OCI-LY7 (cell line): ENCODE measurements around the gene NPAS2. TPM values are rescaled to one million over a fixed set of nuclear protein-coding genes. Genes with fewer than 3 reads are reported as not detected.

Experiments
- BruUV-seq: library from RNA; stranded (reverse); fragments of 400-500 nt; replicated peaks from 2 replicates; lab custom pipeline; 2021; lab: Mats Ljungman, UMichigan
- CTCF ChIA-PET: fragments of 300-600 bp; sonication (Branson Sonifier 250); formaldehyde crosslinking; loops from one replicate; lab custom pipeline; 2022; ENCODE audit warnings: antibody characterized with exemption; ENCODE audit not compliant: unreplicated experiment; lab: Charles Lee
- POLR2A ChIA-PET: fragments of 300-600 bp; sonication (Branson Sonifier 250); formaldehyde crosslinking; loops from one replicate; lab custom pipeline; 2022; ENCODE audit warnings: antibody characterized with exemption; lab: Charles Lee
- DNase-seq: peaks from one replicate; pipeline ENCODE4 v3.0.0-alpha.2; 2015; ENCODE audit warnings: low spot score
- H2AFZ ChIP-seq: fragments of 200-600 bp; sonication (generic), shearing (Covaris generic); 2 replicates; pipeline ENCODE4 v1.6.1; 2014; ENCODE audit warnings: mild to moderate bottlenecking, antibody characterized with exemption, low read length, moderate library complexity
- H3K27ac ChIP-seq: fragments of 200-600 bp; sonication (generic); 2 replicates; pipeline ENCODE4 v1.5.1; 2014; ENCODE audit warnings: mixed run types, low read depth, mild to moderate bottlenecking, moderate library complexity, low read length, inconsistent platforms; ENCODE audit not compliant: poor library complexity, severe bottlenecking
- H3K36me3 ChIP-seq: fragments of 200-600 bp; sonication (generic); 2 replicates; pipeline ENCODE4 v1.6.1; 2014; ENCODE audit warnings: mild to moderate bottlenecking, antibody characterized with exemption, low read length, moderate library complexity, mixed read lengths; ENCODE audit not compliant: insufficient read depth
- H3K4me1 ChIP-seq: fragments of 200-600 bp; sonication (generic); 2 replicates; pipeline ENCODE4 v1.5.1; 2014; ENCODE audit warnings: mild to moderate bottlenecking, low read length; ENCODE audit not compliant: insufficient read depth, poor library complexity, severe bottlenecking
- H3K4me2 ChIP-seq: fragments of 200-600 bp; sonication (generic); 2 replicates; pipeline ENCODE4 v1.6.1; 2014; ENCODE audit warnings: mild to moderate bottlenecking, low read length
- H3K4me3 ChIP-seq: fragments of 200-600 bp; sonication (generic); 2 replicates; pipeline ENCODE4 v1.5.1; 2014; ENCODE audit warnings: mild to moderate bottlenecking, low read depth, low read length; ENCODE audit not compliant: poor library complexity, severe bottlenecking
- H3K79me2 ChIP-seq: fragments of 200-600 bp; sonication (generic); 2 replicates; pipeline ENCODE4 v1.6.1; 2016; ENCODE audit warnings: low read depth, mild to moderate bottlenecking, low read length, moderate library complexity, mixed read lengths; ENCODE audit not compliant: insufficient read depth
- H3K9me2 ChIP-seq: fragments of 200-600 bp; sonication (generic); 2 replicates; pipeline ENCODE4 v1.6.1; 2016; ENCODE audit warnings: mild to moderate bottlenecking, low read length, mixed read lengths; ENCODE audit not compliant: insufficient read depth
- H3K9me3 ChIP-seq: fragments of 200-600 bp; sonication (generic); 2 replicates; pipeline ENCODE4 v1.6.1; 2014; ENCODE audit warnings: mild to moderate bottlenecking, mixed run types, low read length, mixed read lengths
- H4K20me1 ChIP-seq: fragments of 200-600 bp; sonication (generic); 2 replicates; pipeline ENCODE4 v1.6.1; 2014; ENCODE audit warnings: mild to moderate bottlenecking, antibody characterized with exemption, low read length, moderate library complexity, mixed read lengths; ENCODE audit not compliant: insufficient read depth
- EZH2phosphoT487 ChIP-seq: fragments of 200-600 bp; sonication (generic); IDR thresholded peaks from 2 replicates; pipeline ENCODE4 v1.6.1; 2018; ENCODE audit warnings: low read depth, borderline replicate concordance, mild to moderate bottlenecking, mixed run types, antibody characterized with exemption, low read length, moderate library complexity, mixed read lengths
- intact Hi-C: fragments of 100-400 bp; cut with micrococcal nuclease; formaldehyde crosslinking; loops from one replicate; pipeline ENCODE4 v1.10.0; 2022; ENCODE audit not compliant: unreplicated experiment
- total RNA-seq, 2 experiments: library from RNA; depleted of rRNA in 1 of 2; stranded (reverse); fragments of >200 nt in 1 of 2; shearing (Covaris generic) in 1 of 2; gene quantifications; 2 replicates each; pipeline ENCODE4 v1.2.3, GENCODE V29; 2014 to 2022
- TF ChIP-seq, protein P1 (sequence below): fragments of 200-600 bp; sonication (generic); conservative IDR thresholded peaks from 2 replicates; pipeline ENCODE4 v1.5.1; 2014; ENCODE audit warnings: mild to moderate bottlenecking, antibody characterized with exemption, low read length, moderate library complexity, mixed read lengths

Gene NPAS2
- total RNA-seq, 2 experiments from 2014 or later = not detected

- BruUV-seq = no TSS peak
- no peak overlapping the region for H2AFZ ChIP-seq
- ChIA-PET POLR2A (interaction anchor here (0.6 kb wide), 1 partner anchor 282 kb away, joined by 3 read pairs; no protein-coding TSS in a partner anchor), CTCF (no interaction called here)
- DNase-seq = no peak
- H3K4me3 ChIP-seq = no peak overlapping the region
- no peaks in the 10 kb centered on the region for H4K20me1 ChIP-seq
- no peaks in the 10 kb centered on the region for H3K4me1 ChIP-seq
- H3K79me2 ChIP-seq = no peaks in the 10 kb centered on the region
- H3K27ac ChIP-seq = no peak overlapping the region
- no peak overlapping the region for H3K4me2 ChIP-seq
- TF ChIP-seq, protein P1, sequence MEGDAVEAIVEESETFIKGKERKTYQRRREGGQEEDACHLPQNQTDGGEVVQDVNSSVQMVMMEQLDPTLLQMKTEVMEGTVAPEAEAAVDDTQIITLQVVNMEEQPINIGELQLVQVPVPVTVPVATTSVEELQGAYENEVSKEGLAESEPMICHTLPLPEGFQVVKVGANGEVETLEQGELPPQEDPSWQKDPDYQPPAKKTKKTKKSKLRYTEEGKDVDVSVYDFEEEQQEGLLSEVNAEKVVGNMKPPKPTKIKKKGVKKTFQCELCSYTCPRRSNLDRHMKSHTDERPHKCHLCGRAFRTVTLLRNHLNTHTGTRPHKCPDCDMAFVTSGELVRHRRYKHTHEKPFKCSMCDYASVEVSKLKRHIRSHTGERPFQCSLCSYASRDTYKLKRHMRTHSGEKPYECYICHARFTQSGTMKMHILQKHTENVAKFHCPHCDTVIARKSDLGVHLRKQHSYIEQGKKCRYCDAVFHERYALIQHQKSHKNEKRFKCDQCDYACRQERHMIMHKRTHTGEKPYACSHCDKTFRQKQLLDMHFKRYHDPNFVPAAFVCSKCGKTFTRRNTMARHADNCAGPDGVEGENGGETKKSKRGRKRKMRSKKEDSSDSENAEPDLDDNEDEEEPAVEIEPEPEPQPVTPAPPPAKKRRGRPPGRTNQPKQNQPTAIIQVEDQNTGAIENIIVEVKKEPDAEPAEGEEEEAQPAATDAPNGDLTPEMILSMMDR = no peak
- TF ChIP-seq EZH2phosphoT487 = no peak
- intact Hi-C loops = no loop called here
- H3K9me3 ChIP-seq = no peaks in the 10 kb centered on the region
- H3K9me2 ChIP-seq = no peaks in the 10 kb centered on the region
- H3K36me3 ChIP-seq = no peaks in the 10 kb centered on the region
Measured at GRCh38 chr2:100991404-100991773, 171.4 kb downstream of the NPAS2 start.

GRCh38 chr2:100992262-100992661, 172.3 kb downstream of the NPAS2 start:
- peak overlapping the region; percentile 43; the same call in 1 of the 2 replicates for H2AFZ ChIP-seq
- no peak overlapping the region for H3K27ac ChIP-seq
- no peaks in the 10 kb centered on the region for H3K9me2 ChIP-seq
- H3K9me3 ChIP-seq = no peaks in the 10 kb centered on the region
- DNase-seq = no peak
- H3K79me2 ChIP-seq = no peaks in the 10 kb centered on the region
- no peaks in the 10 kb centered on the region for H3K4me1 ChIP-seq
- no TSS peak for BruUV-seq
- ChIA-PET POLR2A (no interaction called here), CTCF (no interaction called here)
- no peak for TF ChIP-seq EZH2phosphoT487
- TF ChIP-seq, protein P1 = no peak
- H3K36me3 ChIP-seq = no peaks in the 10 kb centered on the region
- no peaks in the 10 kb centered on the region for H4K20me1 ChIP-seq
- intact Hi-C loops = no loop called here
- H3K4me3 ChIP-seq = no peak overlapping the region
- H3K4me2 ChIP-seq = no peak overlapping the region

DNA sequence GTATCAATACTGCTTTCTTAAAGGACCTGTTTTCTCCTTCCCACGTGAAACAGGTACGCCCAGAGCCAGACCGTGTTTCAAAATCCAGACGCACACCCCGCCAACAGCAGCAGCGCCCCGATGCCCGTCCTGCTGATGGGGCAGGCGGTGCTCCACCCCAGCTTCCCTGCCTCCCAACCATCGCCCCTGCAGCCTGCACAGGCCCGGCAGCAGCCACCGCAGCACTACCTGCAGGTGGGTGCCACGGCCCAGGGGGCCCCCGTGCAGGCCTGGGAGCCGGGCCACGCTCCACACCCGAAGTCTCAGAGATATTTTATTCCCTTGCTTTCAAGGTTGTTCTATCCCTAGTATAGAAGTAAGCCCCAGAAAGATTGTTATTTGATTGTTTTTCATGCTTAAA, 173.4 kb downstream of the NPAS2 start:
- intact Hi-C loops = no loop called here
- POLR2A ChIA-PET = interaction anchor here (0.7 kb wide), 1 partner anchor 555 kb away, joined by 3 read pairs; no protein-coding TSS in a partner anchor
- Histone ChIP-seq H3K79me2 (no peaks in the 10 kb centered on the region), H3K36me3 (no peaks in the 10 kb centered on the region), H3K4me3 (no peak overlapping the region), H3K4me1 (no peaks in the 10 kb centered on the region), H3K9me2 (no peaks in the 10 kb centered on the region), H2AFZ (no peak overlapping the region), H3K27ac (no peak overlapping the region), H3K4me2 (no peak overlapping the region), H4K20me1 (no peaks in the 10 kb centered on the region), H3K9me3 (no peaks in the 10 kb centered on the region)
- no peak for TF ChIP-seq EZH2phosphoT487
- TF ChIP-seq, protein P1 = no peak
- no peak for DNase-seq
- no TSS peak for BruUV-seq
- CTCF ChIA-PET = no interaction called here
